Thyroid gland (tissue), 4 donors: ENCODE measurements around the gene KIF16B.
"Not testable (repeated sequence)": the region's sequence is repeated elsewhere in the genome, so short reads cannot be mapped to it uniquely, and the experiment has no call there.

Experiments used
- CTCF ChIP-seq, 6 experiments: fragments of 200-600 bp in 3 of 6; fragments of 450-650 bp in 3 of 6; sonication (generic) in 3 of 6; IDR thresholded peaks; one replicate each; pipeline ENCODE4 v1.5.1; 2016 to 2019; ENCODE audit warnings: antibody characterized with exemption in 6 of 6, mild to moderate bottlenecking in 2 of 6, inconsistent platforms in 1 of 6, moderate library complexity in 1 of 6
- POLR2A ChIP-seq, 2 donors: fragments of 450-650 bp; IDR thresholded peaks; one replicate each; pipeline ENCODE4 v1.6.1; 2017; ENCODE audit warnings: antibody characterized with exemption in 2 of 2, mild to moderate bottlenecking in 2 of 2, moderate library complexity in 1 of 2

DNA sequence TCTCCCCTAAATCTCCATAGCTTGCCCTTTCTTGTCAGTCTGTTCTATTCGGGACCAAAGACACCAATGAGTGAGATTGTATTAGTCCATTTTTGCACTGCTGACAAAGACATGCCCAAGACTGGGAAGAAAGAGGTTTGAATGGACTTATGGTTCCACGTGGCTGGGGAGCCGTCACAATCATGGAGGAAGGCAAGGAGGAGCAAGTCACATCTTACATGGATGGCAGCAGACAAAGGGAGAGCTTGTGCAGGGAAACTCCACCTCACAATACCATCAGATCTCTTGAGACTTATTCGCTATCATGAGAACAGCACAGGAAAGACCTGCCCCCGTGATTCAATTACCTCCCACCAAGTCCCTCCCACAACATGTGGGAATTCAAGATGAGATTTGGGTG, 133.7 kb downstream of the KIF16B start:
- TF ChIP-seq CTCF, POLR2A (IDR thresholded peaks at IDR 0.05): not testable (repeated sequence)
